Measurements from ENCODE around the gene ZNF839.
"Not testable (repeated sequence)": the region's sequence is repeated elsewhere in the genome, so short reads cannot be mapped to it uniquely, and the experiment has no call there.

The ZNF839 gene

GRCh38 chr14:102314242-102315011 lies 5.1 kb upstream of the ZNF839 start:
- peak; percentile 80 for DNase-seq (ENCODE audit: low spot score)

DNA sequence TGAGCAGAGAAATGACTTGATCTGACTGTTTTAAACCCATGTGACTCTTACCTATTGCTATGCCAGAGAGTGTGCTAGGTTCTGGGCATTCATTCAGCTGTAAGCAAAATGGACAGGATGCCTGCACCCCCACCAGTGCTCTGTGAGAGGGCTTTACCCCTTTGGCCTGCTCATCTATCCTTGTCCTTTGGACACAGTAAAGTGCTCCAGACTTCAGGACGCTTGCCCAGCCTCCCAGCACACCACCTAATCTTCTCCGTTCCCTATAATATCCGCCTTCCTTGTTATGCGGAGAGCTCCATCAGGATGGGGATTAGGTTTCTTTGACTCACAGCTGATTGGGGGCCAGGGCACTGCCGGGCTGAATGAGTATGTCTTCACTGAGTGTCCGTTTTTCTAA lies 4.4 kb upstream of the ZNF839 start:
- no peak for DNase-seq (ENCODE audit: low spot score)

GRCh38 chr14:102316338-102316742 lies 3.2 kb upstream of the ZNF839 start:
- DNase-seq (ENCODE audit: low spot score): peak; percentile 32

- peak; percentile 95 for DNase-seq (ENCODE audit: low spot score)
Observed at GRCh38 chr14:102316743-102317563, 2.6 kb upstream of the ZNF839 start.

GRCh38 chr14:102317564-102318248 lies 1.8 kb upstream of the ZNF839 start:
- DNase-seq (ENCODE audit: low spot score): no peak

- no peak for DNase-seq (ENCODE audit: low spot score)
Observed at GRCh38 chr14:102318781-102319276, 717 bp upstream of the ZNF839 start.

DNA sequence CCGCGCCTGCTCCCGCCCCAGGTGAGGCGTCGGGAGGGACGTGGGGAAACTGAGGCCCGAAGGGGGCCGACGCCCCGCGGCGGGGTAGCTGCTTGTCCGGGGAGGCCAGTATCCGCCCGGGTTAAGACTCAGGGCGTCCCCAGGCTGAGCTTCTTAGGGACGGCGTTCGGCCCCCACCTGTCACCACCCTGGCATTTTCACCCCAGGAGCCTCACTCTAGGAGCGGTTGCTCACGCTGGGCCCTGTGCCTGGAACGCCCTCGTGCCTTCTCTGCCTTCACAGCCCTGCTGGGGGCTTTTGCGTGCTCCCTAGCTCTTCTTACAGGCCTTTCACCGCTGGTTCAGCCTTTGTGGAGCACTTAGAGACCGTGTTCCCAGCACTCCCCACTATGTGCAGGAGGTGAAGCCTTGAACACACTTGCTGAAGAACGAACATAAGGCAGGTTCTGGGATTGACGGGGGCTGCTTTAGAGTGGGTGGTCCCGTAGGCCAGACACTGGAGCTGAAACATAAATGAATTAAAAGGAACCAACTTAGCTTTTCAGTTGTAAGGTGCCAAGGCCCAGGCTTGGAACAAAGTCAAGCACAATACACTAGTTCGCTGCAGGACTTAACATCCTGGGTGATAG lies 601 bp downstream of the ZNF839 start:
- DNase-seq (ENCODE audit: low spot score): peak; percentile 41

- no peak for DNase-seq (ENCODE audit: low spot score)
Observed at GRCh38 chr14:102320671-102321455, 1.3 kb downstream of the ZNF839 start.

DNA sequence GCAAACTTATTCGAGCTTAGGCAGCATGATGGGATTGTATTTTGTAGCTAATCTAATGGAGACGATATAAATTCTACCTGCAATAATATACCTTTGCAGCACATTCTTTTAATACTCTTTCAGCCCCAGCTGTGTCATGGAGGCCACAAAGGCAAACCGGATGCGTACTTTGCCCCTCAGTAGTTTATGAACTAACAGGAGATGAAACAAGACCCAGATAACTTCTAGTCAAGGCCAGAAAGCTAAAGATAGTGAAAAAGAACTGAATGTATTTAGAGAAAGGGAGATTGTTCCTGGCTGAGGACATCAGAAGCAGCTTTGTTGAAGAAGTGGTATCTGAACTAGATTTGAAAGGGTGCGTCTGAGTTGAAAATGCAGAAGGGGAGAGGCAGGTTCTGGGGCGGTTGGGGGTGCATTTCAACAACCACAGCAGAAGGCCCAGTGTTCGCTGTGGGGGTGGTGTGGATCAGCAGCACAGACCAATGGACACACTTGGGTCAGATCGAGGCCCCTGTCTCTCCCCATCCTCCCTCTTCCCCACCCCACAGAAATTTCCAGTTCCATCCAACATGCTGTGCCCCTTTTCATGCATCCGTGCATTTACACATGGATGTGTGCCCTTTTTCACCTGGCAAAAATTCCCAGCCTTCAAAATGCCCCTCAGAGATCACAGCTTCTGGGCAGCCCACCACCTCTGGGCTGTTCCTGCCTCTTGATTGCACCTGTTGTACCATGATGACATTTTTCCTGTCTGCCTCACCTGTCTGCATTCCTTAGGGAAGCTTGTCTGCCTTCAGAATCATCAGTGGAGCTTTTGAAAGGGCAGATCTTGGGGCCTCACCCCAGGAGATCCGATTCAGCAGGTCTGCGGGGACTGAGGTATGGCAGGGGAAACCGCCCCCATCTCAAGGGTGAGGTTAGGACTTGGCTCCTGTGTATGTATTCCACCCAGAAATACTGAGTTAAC lies 2.2 kb downstream of the ZNF839 start:
- DNase-seq (ENCODE audit: low spot score): no peak

GRCh38 chr14:102323102-102323501 lies 3.6 kb downstream of the ZNF839 start:
- peak; percentile 27 for DNase-seq (ENCODE audit: low spot score)

DNA sequence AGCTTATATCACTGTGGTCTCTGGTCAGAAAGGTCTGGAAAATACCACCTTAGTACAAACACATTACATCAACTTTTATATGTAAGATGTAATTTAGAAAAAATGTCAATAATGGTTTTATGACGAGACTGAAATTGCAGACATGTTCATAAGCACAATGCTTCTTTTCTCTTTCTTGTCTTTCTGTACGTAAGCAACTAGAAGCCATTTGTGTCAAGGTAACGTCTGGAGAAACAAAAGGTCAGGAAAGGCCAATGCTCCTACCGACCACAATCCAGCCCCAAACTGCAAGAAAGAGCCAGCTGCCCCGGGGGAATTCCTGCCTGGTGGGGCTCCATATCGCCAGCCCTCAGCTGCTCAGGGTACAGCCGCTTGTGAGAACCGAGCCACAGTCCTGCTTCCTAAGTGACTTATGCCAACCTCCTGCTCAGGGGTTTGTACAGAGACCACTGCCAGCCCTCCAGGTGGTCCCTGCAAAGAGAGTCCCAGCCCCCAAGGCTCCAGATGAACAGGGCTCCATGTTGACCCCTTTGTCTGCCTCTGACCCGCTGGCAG lies 6.3 kb downstream of the ZNF839 start:
- DNase-seq (ENCODE audit: low spot score): no peak

DNA sequence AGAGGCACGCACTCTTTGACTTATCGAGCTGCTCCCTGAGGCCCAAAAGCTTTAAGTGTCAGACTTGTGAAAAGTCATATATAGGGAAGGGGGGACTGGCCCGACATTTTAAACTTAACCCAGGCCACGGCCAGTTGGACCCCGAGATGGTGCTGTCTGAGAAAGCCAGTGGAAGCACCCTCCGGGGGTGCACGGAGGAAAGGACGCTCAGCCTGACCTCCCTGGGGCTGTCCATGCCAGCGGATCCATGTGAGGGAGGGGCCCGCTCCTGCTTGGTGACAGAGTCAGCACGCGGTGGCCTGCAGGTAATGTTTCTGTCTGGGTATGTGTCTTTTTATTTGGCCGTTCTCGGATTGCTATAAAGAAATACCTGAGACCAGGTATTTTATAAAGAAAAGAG lies 7.0 kb downstream of the ZNF839 start:
- DNase-seq (ENCODE audit: low spot score): no peak

- not testable (repeated sequence) for DNase-seq (ENCODE audit: low spot score)
Observed at GRCh38 chr14:102329381-102329780, 9.8 kb downstream of the ZNF839 start.

DNA sequence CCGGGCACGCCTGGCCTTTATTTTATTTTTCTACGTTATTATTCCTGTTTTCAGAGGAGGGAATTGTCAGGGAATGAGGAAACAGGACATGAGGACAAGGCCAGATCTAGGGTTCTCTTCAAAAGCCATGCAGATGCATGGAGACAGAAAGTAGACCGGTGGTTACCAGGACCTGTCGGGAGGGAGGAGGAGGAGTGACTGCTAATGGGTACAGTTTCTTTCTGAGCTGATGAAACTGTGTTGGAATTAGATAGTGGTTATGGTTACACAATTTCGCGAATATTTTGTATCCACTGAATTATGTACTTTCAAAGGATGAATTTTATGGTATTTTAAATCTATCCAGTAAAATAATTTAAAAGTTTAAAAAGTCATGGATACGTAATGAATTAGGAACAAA lies 11.3 kb downstream of the ZNF839 start:
- no peak for DNase-seq (ENCODE audit: low spot score)

GRCh38 chr14:102333390-102333789 lies 13.8 kb downstream of the ZNF839 start:
- no peak for DNase-seq (ENCODE audit: low spot score)

GRCh38 chr14:102333795-102334705 lies 14.5 kb downstream of the ZNF839 start:
- DNase-seq (ENCODE audit: low spot score): no peak

GRCh38 chr14:102335163-102335562 lies 15.6 kb downstream of the ZNF839 start:
- no peak for DNase-seq (ENCODE audit: low spot score)

- no peak for DNase-seq (ENCODE audit: low spot score)
Observed at GRCh38 chr14:102338724-102339123, 19.2 kb downstream of the ZNF839 start.

DNA sequence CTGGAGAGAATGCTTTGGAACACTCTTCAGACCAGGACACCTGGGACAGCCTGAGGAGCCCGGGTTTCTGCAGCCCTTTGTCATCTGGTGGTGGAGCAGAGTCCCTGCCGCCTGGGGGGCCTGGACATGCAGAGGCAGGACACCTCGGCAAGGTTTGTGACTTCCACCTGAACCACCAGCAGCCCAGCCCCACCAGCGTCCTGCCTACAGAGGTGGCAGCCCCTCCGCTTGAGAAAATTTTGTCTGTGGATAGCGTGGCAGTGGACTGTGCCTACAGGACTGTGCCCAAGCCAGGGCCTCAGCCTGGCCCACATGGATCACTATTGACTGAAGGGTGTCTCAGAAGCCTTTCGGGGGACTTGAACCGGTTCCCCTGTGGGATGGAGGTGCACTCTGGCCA lies 22.0 kb downstream of the ZNF839 start:
- DNase-seq (ENCODE audit: low spot score): no peak

Measured in CD4-positive, alpha-beta T cell treated with Interleukin-15 for 4 hours (primary cell).